ENCODE data around the gene CCDC180. TPM values are rescaled to one million over a fixed set of nuclear protein-coding genes. Genes with fewer than 3 reads are reported as not detected.

Gene CCDC180
- total and polyA plus RNA-seq, 4 donors, result 0.09 to 3.1 (median 0.84) TPM

GRCh38 chr9:97314503-97314902 is 7.0 kb downstream of the CCDC180 start:
- H3K4me3 ChIP-seq (ENCODE audit: low read depth in 1 of 3, low read length in 3 of 3), result no peak overlapping the region
- H3K36me3 ChIP-seq (ENCODE audit: control insufficient read depth in 4 of 4, insufficient read depth in 3 of 4, low read depth in 1 of 4, low read length in 3 of 4), result peaks cover 0 to 29% (median 4%) of the 10 kb centered on the region in 4 donors
- DNase-seq (ENCODE audit: low spot score), result no peak
- no peaks in the 10 kb centered on the region for H3K27me3 ChIP-seq (ENCODE audit: control insufficient read depth in 4 of 4, insufficient read depth in 4 of 4, low read length in 3 of 4)
- H3K27ac ChIP-seq (ENCODE audit: low read depth in 1 of 2, low read length in 2 of 2), result no peak overlapping the region
- TF ChIP-seq JUND (IDR thresholded peaks at IDR 0.05) (no peak), HNF4A (conservative IDR thresholded peaks at IDR 0.05) (no peak), GABPA (IDR thresholded peaks at IDR 0.05 in 1 of 2, conservative IDR thresholded peaks at IDR 0.05 in 1 of 2) (no peak), EGR1 (IDR thresholded peaks at IDR 0.05; ENCODE audit: low read depth in 2 of 2) (no peak), HNF4G (IDR thresholded peaks at IDR 0.05) (no peak), FOXA2 (IDR thresholded peaks at IDR 0.05) (no peak), RXRA (IDR thresholded peaks at IDR 0.05) (no peak), NR2F2 (IDR thresholded peaks at IDR 0.05) (no peak), ZBTB33 (IDR thresholded peaks at IDR 0.05) (no peak)
- TF ChIP-seq, protein P1, sequence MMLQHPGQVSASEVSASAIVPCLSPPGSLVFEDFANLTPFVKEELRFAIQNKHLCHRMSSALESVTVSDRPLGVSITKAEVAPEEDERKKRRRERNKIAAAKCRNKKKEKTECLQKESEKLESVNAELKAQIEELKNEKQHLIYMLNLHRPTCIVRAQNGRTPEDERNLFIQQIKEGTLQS (IDR thresholded peaks at IDR 0.05), result no peak
- TF ChIP-seq, protein P2, sequence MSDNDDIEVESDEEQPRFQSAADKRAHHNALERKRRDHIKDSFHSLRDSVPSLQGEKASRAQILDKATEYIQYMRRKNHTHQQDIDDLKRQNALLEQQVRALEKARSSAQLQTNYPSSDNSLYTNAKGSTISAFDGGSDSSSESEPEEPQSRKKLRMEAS (IDR thresholded peaks at IDR 0.05), result no peak
- no peaks in the 10 kb centered on the region for H3K4me1 ChIP-seq (ENCODE audit: control insufficient read depth in 4 of 4, insufficient read depth in 4 of 4, low read length in 3 of 4)
- WGBS, result 97% methylated on average over 12 of the region's 12 CpGs
- H3K9ac ChIP-seq (ENCODE audit: low read depth in 1 of 2, low read length in 2 of 2), result no peak overlapping the region
- no peaks in the 10 kb centered on the region for H3K9me3 ChIP-seq (ENCODE audit: control insufficient read depth in 4 of 4, low read length in 3 of 4)

GRCh38 chr9:97315550-97315949 is 8.1 kb downstream of the CCDC180 start:
- H3K4me1 ChIP-seq (ENCODE audit: control insufficient read depth in 4 of 4, insufficient read depth in 4 of 4, low read length in 3 of 4), result no peaks in the 10 kb centered on the region
- H3K36me3 ChIP-seq (ENCODE audit: control insufficient read depth in 4 of 4, insufficient read depth in 3 of 4, low read depth in 1 of 4, low read length in 3 of 4), result peaks cover 0 to 29% (median 4%) of the 10 kb centered on the region in 4 donors
- no peak overlapping the region for H3K9ac ChIP-seq (ENCODE audit: low read depth in 1 of 2, low read length in 2 of 2)
- H3K4me3 ChIP-seq (ENCODE audit: low read depth in 1 of 3, low read length in 3 of 3), result no peak overlapping the region
- no peak overlapping the region for H3K27ac ChIP-seq (ENCODE audit: low read depth in 1 of 2, low read length in 2 of 2)
- H3K27me3 ChIP-seq (ENCODE audit: control insufficient read depth in 4 of 4, insufficient read depth in 4 of 4, low read length in 3 of 4), result no peaks in the 10 kb centered on the region
- WGBS, result 94% methylated on average over 4 of the region's 4 CpGs
- H3K9me3 ChIP-seq (ENCODE audit: control insufficient read depth in 4 of 4, low read length in 3 of 4), result no peaks in the 10 kb centered on the region
- TF ChIP-seq RXRA (IDR thresholded peaks at IDR 0.05) (no peak), GABPA (IDR thresholded peaks at IDR 0.05 in 1 of 2, conservative IDR thresholded peaks at IDR 0.05 in 1 of 2) (no peak), YY1 (IDR thresholded peaks at IDR 0.05) (no peak), FOXA1 (IDR thresholded peaks at IDR 0.05) (no peak), NR2F2 (IDR thresholded peaks at IDR 0.05) (no peak), JUND (IDR thresholded peaks at IDR 0.05) (no peak), TAF1 (conservative IDR thresholded peaks at IDR 0.05) (no peak), ZBTB33 (IDR thresholded peaks at IDR 0.05) (no peak), RAD21 (IDR thresholded peaks at IDR 0.05) (no peak), HNF4A (conservative IDR thresholded peaks at IDR 0.05) (no peak), FOXA2 (IDR thresholded peaks at IDR 0.05) (no peak)
- TF ChIP-seq, protein P2 (IDR thresholded peaks at IDR 0.05), result no peak
- TF ChIP-seq, protein P1 (IDR thresholded peaks at IDR 0.05), result no peak
- TF ChIP-seq, protein P3, sequence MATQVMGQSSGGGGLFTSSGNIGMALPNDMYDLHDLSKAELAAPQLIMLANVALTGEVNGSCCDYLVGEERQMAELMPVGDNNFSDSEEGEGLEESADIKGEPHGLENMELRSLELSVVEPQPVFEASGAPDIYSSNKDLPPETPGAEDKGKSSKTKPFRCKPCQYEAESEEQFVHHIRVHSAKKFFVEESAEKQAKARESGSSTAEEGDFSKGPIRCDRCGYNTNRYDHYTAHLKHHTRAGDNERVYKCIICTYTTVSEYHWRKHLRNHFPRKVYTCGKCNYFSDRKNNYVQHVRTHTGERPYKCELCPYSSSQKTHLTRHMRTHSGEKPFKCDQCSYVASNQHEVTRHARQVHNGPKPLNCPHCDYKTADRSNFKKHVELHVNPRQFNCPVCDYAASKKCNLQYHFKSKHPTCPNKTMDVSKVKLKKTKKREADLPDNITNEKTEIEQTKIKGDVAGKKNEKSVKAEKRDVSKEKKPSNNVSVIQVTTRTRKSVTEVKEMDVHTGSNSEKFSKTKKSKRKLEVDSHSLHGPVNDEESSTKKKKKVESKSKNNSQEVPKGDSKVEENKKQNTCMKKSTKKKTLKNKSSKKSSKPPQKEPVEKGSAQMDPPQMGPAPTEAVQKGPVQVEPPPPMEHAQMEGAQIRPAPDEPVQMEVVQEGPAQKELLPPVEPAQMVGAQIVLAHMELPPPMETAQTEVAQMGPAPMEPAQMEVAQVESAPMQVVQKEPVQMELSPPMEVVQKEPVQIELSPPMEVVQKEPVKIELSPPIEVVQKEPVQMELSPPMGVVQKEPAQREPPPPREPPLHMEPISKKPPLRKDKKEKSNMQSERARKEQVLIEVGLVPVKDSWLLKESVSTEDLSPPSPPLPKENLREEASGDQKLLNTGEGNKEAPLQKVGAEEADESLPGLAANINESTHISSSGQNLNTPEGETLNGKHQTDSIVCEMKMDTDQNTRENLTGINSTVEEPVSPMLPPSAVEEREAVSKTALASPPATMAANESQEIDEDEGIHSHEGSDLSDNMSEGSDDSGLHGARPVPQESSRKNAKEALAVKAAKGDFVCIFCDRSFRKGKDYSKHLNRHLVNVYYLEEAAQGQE (IDR thresholded peaks at IDR 0.05), result no peak
- DNase-seq (ENCODE audit: low spot score), result no peak

Data from liver (tissue), 9 donors.